Activated CD4-positive, alpha-beta T cell treated with anti-CD3 and anti-CD28 coated beads, Interleukin-2, amount 10 ng/mL, durations not matched to agents 7 days and 5 days (primary cell): ENCODE data around the gene CS. TPM values are rescaled to one million over a fixed set of nuclear protein-coding genes. Genes with fewer than 3 reads are reported as not detected.
"Not testable (repeated sequence)": the region's sequence is repeated elsewhere in the genome, so short reads cannot be mapped to it uniquely, and the experiment has no call there.

Experiments
- CTCF ChIA-PET: fragments of 350-600 bp; sonication (Branson Sonifier 250); formaldehyde crosslinking; loops from one replicate; lab custom pipeline; 2021; ENCODE audit warnings: antibody characterized with exemption; lab: Charles Lee
- POLR2A ChIA-PET: fragments of 350-600 bp; sonication (Branson Sonifier 250); formaldehyde crosslinking; loops from one replicate; lab custom pipeline; 2021; ENCODE audit warnings: antibody characterized with exemption; lab: Charles Lee
- DNase-seq: peaks from one replicate; pipeline ENCODE4 v3.0.0-alpha.2; 2020
- H3K27ac Mint-ChIP-seq: one replicate; pipeline ENCODE4 v1.8.0; 2021; ENCODE audit warnings: mild to moderate bottlenecking, moderate library complexity, mixed read lengths
- H3K27me3 Mint-ChIP-seq: one replicate; pipeline ENCODE4 v1.8.0; 2021; ENCODE audit warnings: mixed read lengths
- H3K36me3 Mint-ChIP-seq: one replicate; pipeline ENCODE4 v1.8.0; 2021; ENCODE audit warnings: low read depth, mixed read lengths
- H3K4me1 Mint-ChIP-seq: one replicate; pipeline ENCODE4 v1.8.0; 2021; ENCODE audit warnings: mixed read lengths
- H3K4me3 Mint-ChIP-seq: one replicate; pipeline ENCODE4 v1.8.0; 2021; ENCODE audit warnings: mild to moderate bottlenecking, moderate library complexity, mixed read lengths
- H3K9me3 Mint-ChIP-seq: one replicate; pipeline ENCODE4 v1.8.0; 2021; ENCODE audit warnings: mixed read lengths
- total RNA-seq, 2 experiments: library from RNA; stranded (reverse); gene quantifications; one replicate each; pipeline ENCODE4 v1.2.3, GENCODE V29; 2021

CS gene
- total RNA-seq, result 100 to 1,000 TPM; 177 to 201 TPM

- DNase-seq, result peak; percentile 99
- Mint-ChIP-seq H3K27me3 (no peaks in the 10 kb centered on the region), H3K4me3 (peak within 1 kb of the TSS; percentile 89), H3K9me3 (no peaks in the 10 kb centered on the region), H3K4me1 (peaks cover 51% of the 10 kb centered on the region), H3K27ac (peak within 1 kb of the TSS; percentile 97), H3K36me3 (peaks cover 24% of the 10 kb centered on the region)
- CTCF ChIA-PET, result interaction anchor here (0.6 to 1.9 kb wide), 4 partner anchors 11 to 110 kb away, joined by 3 to 5 read pairs (median 4); partner anchors contain the start of gene ANKRD52
- POLR2A ChIA-PET, result no interaction called here
These were observed at the start of gene CS for GRCh38 chr12:56299853-56300643. Gene CS, minus strand, starts transcription at chr12:56300330. Its CDS starts 129 bp downstream, at chr12:56300201.

GRCh38 chr12:56348776-56349175 lies 48.6 kb upstream of the CS start:
- peaks cover 67% of the 10 kb centered on the region for H3K36me3 Mint-ChIP-seq
- H3K27me3 Mint-ChIP-seq, result no peaks in the 10 kb centered on the region
- peaks cover 3% of the 10 kb centered on the region for H3K4me1 Mint-ChIP-seq
- H3K4me3 Mint-ChIP-seq, result no peak overlapping the region
- H3K9me3 Mint-ChIP-seq, result no peaks in the 10 kb centered on the region
- no peak overlapping the region for H3K27ac Mint-ChIP-seq
- ChIA-PET POLR2A (interaction anchor here (1.1 kb wide), 1 partner anchor 24 kb away, joined by 3 read pairs; no protein-coding TSS in a partner anchor), CTCF (interaction anchor here (0.6 to 3.5 kb wide), 3 partner anchors 11 to 321 kb away, joined by 4 to 21 read pairs (median 5); partner anchors contain the start of genes CNPY2 and STAT2)
- DNase-seq, result no peak

GRCh38 chr12:56347255-56347654 lies 47.1 kb upstream of the CS start:
- POLR2A ChIA-PET, result interaction anchor here (1.0 kb wide), 1 partner anchor 31 kb away, joined by 3 read pairs; the partner anchor contains the start of gene CNPY2
- H3K27me3 Mint-ChIP-seq, H3K4me3 Mint-ChIP-seq, H3K27ac Mint-ChIP-seq, H3K4me1 Mint-ChIP-seq, DNase-seq, H3K9me3 Mint-ChIP-seq: not testable (repeated sequence)
- CTCF ChIA-PET, result interaction anchor here (1.3 to 4.6 kb wide), 4 partner anchors 9 to 158 kb away, joined by 4 to 26 read pairs (median 4); partner anchors contain the start of genes IL23A, SMARCC2 and STAT2
- peaks cover 77% of the 10 kb centered on the region for H3K36me3 Mint-ChIP-seq

- Mint-ChIP-seq H3K9me3 (no peaks in the 10 kb centered on the region), H3K27me3 (no peaks in the 10 kb centered on the region), H3K4me3 (no peak overlapping the region), H3K27ac (no peak overlapping the region), H3K4me1 (peaks cover 5% of the 10 kb centered on the region), H3K36me3 (peaks cover 79% of the 10 kb centered on the region)
- CTCF ChIA-PET, result interaction anchor here (0.9 to 4.6 kb wide), 6 partner anchors 9 to 312 kb away, joined by 3 to 26 read pairs (median 4); partner anchors contain the start of genes IL23A, SMARCC2 and STAT2
- DNase-seq, result no peak
- POLR2A ChIA-PET, result interaction anchor here (0.5 to 1.0 kb wide), 3 partner anchors 31 to 1501 kb away, joined by 3 to 13 read pairs (median 3); partner anchors contain the start of gene CNPY2
These were observed 46.5 kb upstream of the CS start for GRCh38 chr12:56346675-56347074.

GRCh38 chr12:56342290-56342689 lies 42.2 kb upstream of the CS start:
- Mint-ChIP-seq H3K36me3 (peaks cover 64% of the 10 kb centered on the region), H3K4me1 (peaks cover 39% of the 10 kb centered on the region)
- H3K27ac Mint-ChIP-seq, POLR2A ChIA-PET, H3K4me3 Mint-ChIP-seq, H3K27me3 Mint-ChIP-seq, DNase-seq, H3K9me3 Mint-ChIP-seq: not testable (repeated sequence)
- CTCF ChIA-PET, result interaction anchor here (0.6 to 1.3 kb wide), 7 partner anchors 9 to 1198 kb away, joined by 3 to 5 read pairs (median 3); no protein-coding TSS in a partner anchor

- no peak overlapping the region for H3K27ac Mint-ChIP-seq
- H3K4me3 Mint-ChIP-seq, result no peak overlapping the region
- DNase-seq, result no peak
- peaks cover 58% of the 10 kb centered on the region for H3K36me3 Mint-ChIP-seq
- no peaks in the 10 kb centered on the region for H3K27me3 Mint-ChIP-seq
- ChIA-PET POLR2A (no interaction called here), CTCF (interaction anchor here (0.7 to 1.3 kb wide), 4 partner anchors 9 to 50 kb away, joined by 3 to 4 read pairs (median 3); no protein-coding TSS in a partner anchor)
- peaks cover 41% of the 10 kb centered on the region for H3K4me1 Mint-ChIP-seq
- H3K9me3 Mint-ChIP-seq, result no peaks in the 10 kb centered on the region
These were observed 41.5 kb upstream of the CS start for GRCh38 chr12:56341616-56342015.

- peak overlapping the region; percentile 73 for H3K4me3 Mint-ChIP-seq
- ChIA-PET CTCF (interaction anchor here (0.6 to 2.6 kb wide), 7 partner anchors 10 to 188 kb away, joined by 3 to 11 read pairs (median 4); partner anchors contain the start of genes CNPY2 and SMARCC2), POLR2A (interaction anchor here (0.6 to 1.0 kb wide), 2 partner anchors 18 to 19 kb away, joined by 3 to 10 read pairs; no protein-coding TSS in a partner anchor)
- no peaks in the 10 kb centered on the region for H3K9me3 Mint-ChIP-seq
- peaks cover 53% of the 10 kb centered on the region for H3K4me1 Mint-ChIP-seq
- peaks cover 41% of the 10 kb centered on the region for H3K36me3 Mint-ChIP-seq
- H3K27me3 Mint-ChIP-seq, result no peaks in the 10 kb centered on the region
- H3K27ac Mint-ChIP-seq, result peak overlapping the region; percentile 97
- no peak for DNase-seq
These were observed 39.0 kb upstream of the CS start for GRCh38 chr12:56339158-56339422.

- DNase-seq, result peak; percentile 83
- H3K4me3 Mint-ChIP-seq, result peak within 1 kb of the TSS; percentile 73
- H3K9me3 Mint-ChIP-seq, result no peaks in the 10 kb centered on the region
- peaks cover 53% of the 10 kb centered on the region for H3K4me1 Mint-ChIP-seq
- CTCF ChIA-PET, result interaction anchor here (0.5 to 2.6 kb wide), 12 partner anchors 9 to 914 kb away, joined by 3 to 11 read pairs (median 4); partner anchors contain the start of genes ANKRD52, CNPY2 and SMARCC2
- H3K27me3 Mint-ChIP-seq, result no peaks in the 10 kb centered on the region
- H3K36me3 Mint-ChIP-seq, result peaks cover 36% of the 10 kb centered on the region
- H3K27ac Mint-ChIP-seq, result peak within 1 kb of the TSS; percentile 97
- POLR2A ChIA-PET, result interaction anchor here (0.6 to 1.6 kb wide), 6 partner anchors 12 to 433 kb away, joined by 3 to 10 read pairs (median 3); partner anchors contain the start of gene STAT2
These were observed 38.4 kb upstream of the CS start, which contains the start of gene IL23A for GRCh38 chr12:56338308-56339157. Gene IL23A, plus strand, starts transcription at chr12:56338884. Its CDS starts 161 bp downstream, at chr12:56339045.

- Mint-ChIP-seq H3K27me3 (no peaks in the 10 kb centered on the region), H3K4me3 (no peak overlapping the region), H3K27ac (peak overlapping the region; percentile 97), H3K9me3 (no peaks in the 10 kb centered on the region), H3K36me3 (peaks cover 30% of the 10 kb centered on the region), H3K4me1 (peaks cover 58% of the 10 kb centered on the region)
- POLR2A ChIA-PET, result interaction anchor here (0.6 to 1.6 kb wide), 4 partner anchors 13 to 433 kb away, joined by 3 to 5 read pairs (median 3); partner anchors contain the start of gene STAT2
- CTCF ChIA-PET, result interaction anchor here (0.7 to 2.6 kb wide), 7 partner anchors 9 to 187 kb away, joined by 3 to 11 read pairs (median 5); partner anchors contain the start of gene ANKRD52
- DNase-seq, result no peak
These were observed 37.7 kb upstream of the CS start for GRCh38 chr12:56337753-56338251.

GRCh38 chr12:56336361-56337167 lies 36.4 kb upstream of the CS start:
- no peak for DNase-seq
- Mint-ChIP-seq H3K4me3 (no peak overlapping the region), H3K9me3 (no peaks in the 10 kb centered on the region), H3K27ac (peak overlapping the region; percentile 79), H3K36me3 (peaks cover 22% of the 10 kb centered on the region), H3K4me1 (peaks cover 62% of the 10 kb centered on the region), H3K27me3 (no peaks in the 10 kb centered on the region)
- CTCF ChIA-PET, result interaction anchor here (1.3 to 2.6 kb wide), 3 partner anchors 10 to 21 kb away, joined by 3 to 11 read pairs (median 5); partner anchors contain the start of gene CNPY2
- POLR2A ChIA-PET, result no interaction called here

GRCh38 chr12:56335527-56335926 lies 35.4 kb upstream of the CS start:
- Mint-ChIP-seq H3K4me1 (peaks cover 63% of the 10 kb centered on the region), H3K36me3 (peaks cover 18% of the 10 kb centered on the region)
- DNase-seq, H3K9me3 Mint-ChIP-seq, POLR2A ChIA-PET, H3K27me3 Mint-ChIP-seq, H3K27ac Mint-ChIP-seq, H3K4me3 Mint-ChIP-seq: not testable (repeated sequence)
- CTCF ChIA-PET, result interaction anchor here (0.5 to 3.1 kb wide), 7 partner anchors 9 to 588 kb away, joined by 3 to 15 read pairs (median 3); partner anchors contain the start of gene CNPY2
